ENCODE data around the gene SPRR5. TPM values are rescaled to one million over a fixed set of nuclear protein-coding genes. Genes with fewer than 3 reads are reported as not detected.

SPRR5 gene, protein sequence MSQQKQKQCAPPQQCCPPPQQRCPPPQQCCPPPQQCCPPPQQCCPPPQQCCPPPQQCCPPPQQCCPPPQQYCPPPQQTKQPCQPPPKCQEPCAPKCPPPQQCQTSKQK
- not detected for total RNA-seq

DNA sequence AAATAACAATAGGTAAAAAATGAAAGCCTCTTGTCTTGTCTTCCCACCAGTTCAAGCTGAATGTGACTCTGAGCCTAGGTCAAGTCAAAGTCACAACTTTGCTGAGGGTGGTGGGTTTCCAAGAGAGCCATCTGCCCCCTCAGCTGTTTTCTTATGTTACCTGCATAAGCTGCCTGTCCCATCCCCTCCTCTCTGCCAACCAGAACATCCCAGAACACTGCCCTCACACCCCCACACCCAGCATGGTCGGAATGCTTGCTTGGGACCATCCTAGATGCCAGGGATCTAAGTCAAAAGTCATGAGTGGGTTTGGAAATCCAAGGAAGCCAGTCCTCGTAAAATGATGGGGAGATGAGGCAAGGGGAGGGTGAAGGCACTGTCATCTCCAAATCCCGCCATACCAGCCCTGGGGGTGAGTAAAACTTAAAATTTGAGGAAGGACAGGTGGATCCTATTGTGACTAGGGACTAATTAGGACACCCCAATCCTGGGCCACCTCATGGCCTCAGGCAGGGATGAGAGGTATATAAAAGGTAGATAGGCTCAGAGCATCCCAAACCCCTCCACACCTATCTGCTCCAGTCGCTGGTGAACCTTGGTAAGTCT is at the start of gene SPRR5:
SPRR5 (plus strand) TSS at position 556 of the 606 bp plus-strand sequence. CDS start 1,349 bp downstream, outside the sequence.
- H3K27me3 ChIP-seq (ENCODE audit: insufficient read depth, low read length): no peaks in the 10 kb centered on the region
- no peak within 1 kb of the TSS for H3K4me3 ChIP-seq (ENCODE audit: low read length)
- H3K4me1 ChIP-seq (ENCODE audit: insufficient read depth, low read length): no peaks in the 10 kb centered on the region
- H3K9me3 ChIP-seq (ENCODE audit: low read depth, low read length): no peaks in the 10 kb centered on the region

DNA sequence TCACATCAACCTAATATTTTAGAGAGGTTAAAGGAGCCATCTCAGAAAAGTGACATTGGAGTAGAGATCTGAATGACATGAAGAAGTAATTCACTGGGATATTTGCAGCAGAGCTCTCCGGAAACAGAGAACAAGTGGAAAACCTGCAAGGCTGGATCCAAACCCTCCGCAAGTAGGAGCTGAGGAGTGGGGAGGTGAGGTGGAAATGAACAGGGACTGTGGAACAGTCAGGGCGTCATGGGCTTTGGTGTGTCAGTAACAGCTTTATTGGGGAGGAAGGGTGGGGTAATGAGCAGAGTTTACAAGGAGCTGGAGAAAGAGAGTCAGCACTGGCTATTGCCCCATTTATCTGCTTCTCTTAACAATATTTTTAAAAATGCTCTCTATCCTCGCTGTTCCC is 48.0 kb upstream of the SPRR5 start:
- Histone ChIP-seq H3K4me3 (ENCODE audit: low read length) (no peak overlapping the region), H3K9me3 (ENCODE audit: low read depth, low read length) (no peaks in the 10 kb centered on the region), H3K4me1 (ENCODE audit: insufficient read depth, low read length) (no peaks in the 10 kb centered on the region), H3K27me3 (ENCODE audit: insufficient read depth, low read length) (peaks cover 13% of the 10 kb centered on the region)

DNA sequence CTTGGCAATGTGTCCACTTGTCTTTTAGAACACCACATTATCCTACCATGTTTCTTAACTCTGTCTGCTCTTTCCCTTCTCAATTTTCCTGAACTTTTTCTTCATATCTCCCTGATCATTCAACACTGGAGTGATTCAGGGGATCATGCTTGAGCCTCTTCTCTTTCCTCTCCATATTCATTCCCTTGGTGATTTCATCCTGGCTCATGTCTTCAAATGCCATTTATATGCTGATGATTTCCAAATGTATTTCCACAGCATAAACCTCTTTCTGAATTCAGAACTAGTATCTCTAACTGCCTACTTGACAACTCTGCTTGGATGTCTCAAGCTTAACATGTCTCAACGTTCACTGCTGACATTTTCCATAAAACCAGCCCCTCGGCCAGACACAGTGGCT is 47.1 kb upstream of the SPRR5 start:
- H3K4me1 ChIP-seq (ENCODE audit: insufficient read depth, low read length): no peaks in the 10 kb centered on the region
- no peaks in the 10 kb centered on the region for H3K9me3 ChIP-seq (ENCODE audit: low read depth, low read length)
- peaks cover 9% of the 10 kb centered on the region for H3K27me3 ChIP-seq (ENCODE audit: insufficient read depth, low read length)
- no peak overlapping the region for H3K4me3 ChIP-seq (ENCODE audit: low read length)

DNA sequence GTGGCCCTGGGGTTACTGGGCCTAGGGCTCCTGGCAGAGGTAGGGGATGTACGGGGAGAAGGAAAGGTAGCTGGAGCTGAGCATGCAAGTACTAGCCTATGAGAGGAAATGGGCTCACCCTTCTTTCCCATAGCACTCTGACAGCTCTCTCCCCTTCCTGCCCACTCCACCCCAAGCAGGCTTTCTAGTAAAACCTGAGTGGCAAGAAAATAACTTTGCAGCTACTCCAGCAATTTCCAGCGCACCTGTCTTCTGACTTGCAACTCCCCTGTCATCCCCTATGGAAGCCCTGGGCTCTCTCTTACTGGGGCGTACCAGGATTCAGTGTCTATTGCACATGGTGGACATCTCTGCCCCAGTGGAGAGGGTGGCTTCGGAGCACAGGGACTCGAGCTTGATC is 45.4 kb upstream of the SPRR5 start:
- Histone ChIP-seq H3K4me3 (ENCODE audit: low read length) (no peak overlapping the region), H3K9me3 (ENCODE audit: low read depth, low read length) (no peaks in the 10 kb centered on the region), H3K4me1 (ENCODE audit: insufficient read depth, low read length) (no peaks in the 10 kb centered on the region), H3K27me3 (ENCODE audit: insufficient read depth, low read length) (no peaks in the 10 kb centered on the region)

DNA sequence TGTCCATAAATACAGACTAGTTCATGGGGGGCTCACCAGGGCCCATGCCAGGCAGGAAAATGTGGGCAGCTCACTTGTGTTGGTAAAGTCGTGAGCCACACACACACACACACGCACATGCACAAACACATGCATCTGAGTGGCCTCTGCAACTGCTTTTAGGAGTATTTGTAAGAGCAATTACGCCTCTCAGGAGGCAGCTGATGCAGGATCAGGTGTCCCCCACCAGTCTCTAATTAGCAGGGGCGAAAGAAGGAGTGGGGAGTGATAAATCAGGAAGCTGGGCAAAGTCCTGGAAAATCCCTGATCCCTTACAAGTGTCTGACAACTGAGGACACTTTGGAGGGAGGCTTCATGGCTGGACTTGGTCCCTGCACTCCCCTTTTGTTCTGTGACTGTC is 44.4 kb upstream of the SPRR5 start:
- no peaks in the 10 kb centered on the region for H3K27me3 ChIP-seq (ENCODE audit: insufficient read depth, low read length)
- no peak overlapping the region for H3K4me3 ChIP-seq (ENCODE audit: low read length)
- no peaks in the 10 kb centered on the region for H3K4me1 ChIP-seq (ENCODE audit: insufficient read depth, low read length)
- no peaks in the 10 kb centered on the region for H3K9me3 ChIP-seq (ENCODE audit: low read depth, low read length)

DNA sequence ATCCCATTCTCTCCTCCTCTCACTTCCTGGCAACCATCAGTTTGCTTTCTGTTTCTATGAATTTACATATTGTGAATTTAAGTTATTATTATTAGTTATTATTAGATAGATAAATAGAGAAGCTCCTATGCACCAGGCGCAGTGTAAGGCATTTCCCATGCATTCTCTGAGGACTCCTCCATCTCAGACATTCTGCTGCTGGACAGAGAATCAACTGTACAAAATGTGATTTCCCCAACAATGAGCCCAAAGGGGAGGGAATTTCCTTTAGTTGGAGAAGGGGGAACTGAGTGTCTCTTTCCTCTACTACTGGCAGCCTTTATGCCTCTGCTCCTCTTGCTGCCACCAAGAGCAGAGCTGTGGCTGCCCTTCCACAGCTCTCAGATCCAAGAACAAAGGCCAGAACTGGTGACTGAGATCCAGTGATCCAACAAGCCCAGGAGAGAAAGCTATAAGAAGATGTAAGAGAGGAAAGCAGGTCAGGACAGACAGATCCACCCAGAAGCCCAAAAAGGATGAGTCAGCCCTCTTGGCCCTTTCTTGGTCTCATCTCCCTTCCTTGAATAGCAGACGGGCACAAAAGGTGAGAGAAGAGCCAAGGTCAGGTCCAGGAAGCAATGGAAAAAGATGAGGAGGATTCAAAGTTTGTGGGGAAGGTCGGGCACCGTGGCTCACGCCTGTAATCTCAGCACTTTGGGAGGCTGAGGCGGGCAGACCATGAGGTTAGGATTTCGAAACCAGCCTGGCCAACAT is 42.1 kb upstream of the SPRR5 start:
- H3K4me3 ChIP-seq (ENCODE audit: low read length): no peak overlapping the region
- no peaks in the 10 kb centered on the region for H3K4me1 ChIP-seq (ENCODE audit: insufficient read depth, low read length)
- no peaks in the 10 kb centered on the region for H3K9me3 ChIP-seq (ENCODE audit: low read depth, low read length)
- H3K27me3 ChIP-seq (ENCODE audit: insufficient read depth, low read length): no peaks in the 10 kb centered on the region

DNA sequence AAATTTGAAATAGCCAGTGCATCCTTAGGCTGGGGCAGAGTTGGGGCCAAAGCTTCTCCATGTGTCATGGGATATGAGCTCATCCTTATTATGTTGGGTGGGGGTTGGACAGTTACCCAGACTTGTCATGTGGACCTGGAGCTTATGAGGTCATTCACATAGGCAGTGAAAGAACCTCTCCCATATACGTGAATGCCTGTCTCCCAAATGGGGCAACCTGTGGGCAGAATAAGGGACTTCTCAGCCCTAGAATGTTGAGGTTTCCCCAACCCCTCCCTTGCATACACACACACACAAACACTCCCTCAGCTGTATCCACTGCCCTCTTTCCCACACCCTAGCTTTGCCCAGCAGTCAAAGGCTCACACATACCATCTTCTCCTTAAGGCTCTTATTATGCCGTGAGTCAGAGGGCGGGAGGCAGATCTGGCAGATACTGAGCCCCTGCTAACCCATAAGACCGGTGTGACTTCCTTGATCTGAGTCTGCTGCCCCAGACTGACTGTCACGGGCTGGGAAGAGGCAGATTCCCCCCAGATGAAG is 40.9 kb upstream of the SPRR5 start:
- Histone ChIP-seq H3K27me3 (ENCODE audit: insufficient read depth, low read length) (no peaks in the 10 kb centered on the region), H3K4me3 (ENCODE audit: low read length) (no peak overlapping the region), H3K4me1 (ENCODE audit: insufficient read depth, low read length) (no peaks in the 10 kb centered on the region), H3K9me3 (ENCODE audit: low read depth, low read length) (no peaks in the 10 kb centered on the region)

DNA sequence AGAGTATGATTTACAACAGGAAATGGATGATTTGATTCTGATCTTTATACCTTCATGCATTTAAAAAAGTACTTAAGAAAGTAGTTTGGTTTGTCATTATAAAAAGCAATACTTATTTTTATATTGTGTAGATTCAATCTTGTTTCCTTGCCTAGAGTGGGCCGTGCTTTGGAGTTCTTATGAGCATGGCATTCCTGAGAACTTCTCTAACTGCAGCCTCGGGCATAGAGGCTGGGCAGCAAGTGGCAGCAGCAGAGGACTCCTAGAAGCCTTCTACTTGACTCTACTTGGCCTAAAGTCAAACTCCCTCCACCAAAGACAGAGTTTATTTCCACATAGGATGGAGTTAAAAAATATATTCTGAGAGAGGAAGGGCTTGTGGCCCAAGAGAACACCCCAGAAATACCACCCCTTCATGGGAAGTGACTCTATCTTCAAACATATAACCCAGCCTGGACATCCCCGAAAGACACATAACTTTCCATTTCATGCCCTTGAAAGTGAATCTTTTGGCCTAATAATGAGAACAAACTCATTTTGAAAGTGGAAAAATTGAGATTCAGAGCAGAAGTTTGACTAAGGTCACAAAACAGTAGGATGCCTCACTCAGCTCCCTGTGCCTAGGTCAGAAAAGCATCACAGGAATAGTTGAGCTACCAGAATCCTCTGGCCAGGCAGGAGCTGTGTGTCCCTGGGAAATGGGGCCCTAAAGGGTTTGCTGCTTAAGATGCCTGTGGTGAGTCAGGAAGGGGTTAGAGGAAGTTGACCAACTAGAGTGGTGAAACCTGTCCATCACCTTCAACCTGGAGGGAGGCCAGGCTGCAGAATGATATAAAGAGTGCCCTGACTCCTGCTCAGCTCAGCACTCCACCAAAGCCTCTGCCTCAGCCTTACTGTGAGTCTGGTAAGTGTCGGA is 39.1 kb upstream of the SPRR5 start, which contains the start of gene IVL:
IVL (plus strand) TSS at position 861 of the 916 bp plus-strand sequence. CDS start 1,252 bp downstream, outside the sequence.
- no peaks in the 10 kb centered on the region for H3K9me3 ChIP-seq (ENCODE audit: low read depth, low read length)
- H3K27me3 ChIP-seq (ENCODE audit: insufficient read depth, low read length): no peaks in the 10 kb centered on the region
- no peaks in the 10 kb centered on the region for H3K4me1 ChIP-seq (ENCODE audit: insufficient read depth, low read length)
- no peak within 1 kb of the TSS for H3K4me3 ChIP-seq (ENCODE audit: low read length)

DNA sequence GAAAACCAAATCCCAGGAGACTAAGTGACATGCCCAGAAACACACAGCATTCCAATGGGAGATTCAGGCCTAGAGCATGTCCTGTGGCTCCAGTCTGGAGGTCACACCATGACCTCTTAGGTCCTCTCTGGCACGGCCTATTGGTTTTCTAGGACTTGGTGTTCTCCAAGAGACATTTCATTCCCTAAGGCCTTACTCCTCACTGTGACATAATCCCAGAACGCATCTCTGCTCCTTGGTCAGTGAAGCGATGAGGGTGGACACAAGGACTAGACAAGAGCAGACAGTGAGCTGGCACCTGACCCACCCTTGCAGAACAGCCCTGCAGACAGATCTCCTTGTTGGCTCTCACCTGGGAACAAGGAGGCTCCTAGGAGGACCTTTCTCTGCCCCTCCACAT is 37.8 kb upstream of the SPRR5 start:
- H3K4me1 ChIP-seq (ENCODE audit: insufficient read depth, low read length): no peaks in the 10 kb centered on the region
- H3K4me3 ChIP-seq (ENCODE audit: low read length): no peak overlapping the region
- H3K27me3 ChIP-seq (ENCODE audit: insufficient read depth, low read length): peaks cover 5% of the 10 kb centered on the region
- H3K9me3 ChIP-seq (ENCODE audit: low read depth, low read length): no peaks in the 10 kb centered on the region

DNA sequence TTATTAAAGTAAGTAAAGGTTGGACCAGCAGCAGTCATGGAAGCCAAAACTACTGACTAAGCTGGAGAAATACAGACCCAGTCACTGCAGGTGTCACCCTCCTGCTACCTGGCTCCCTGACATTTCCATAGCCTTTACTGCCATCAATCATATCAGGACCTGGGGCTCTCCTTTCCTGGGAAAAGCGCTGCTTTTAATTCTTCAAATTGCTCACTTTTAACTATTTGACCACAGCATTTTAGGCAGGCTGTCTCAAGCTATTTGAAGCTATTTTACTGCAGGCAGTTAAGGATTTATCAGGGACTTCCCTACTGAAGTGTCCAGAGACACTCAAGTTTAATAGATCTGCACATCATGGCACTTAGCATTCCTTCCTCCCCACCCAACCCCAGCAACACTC is 34.5 kb upstream of the SPRR5 start:
- no peaks in the 10 kb centered on the region for H3K9me3 ChIP-seq (ENCODE audit: low read depth, low read length)
- no peaks in the 10 kb centered on the region for H3K4me1 ChIP-seq (ENCODE audit: insufficient read depth, low read length)
- peaks cover 12% of the 10 kb centered on the region for H3K27me3 ChIP-seq (ENCODE audit: insufficient read depth, low read length)
- no peak overlapping the region for H3K4me3 ChIP-seq (ENCODE audit: low read length)

DNA sequence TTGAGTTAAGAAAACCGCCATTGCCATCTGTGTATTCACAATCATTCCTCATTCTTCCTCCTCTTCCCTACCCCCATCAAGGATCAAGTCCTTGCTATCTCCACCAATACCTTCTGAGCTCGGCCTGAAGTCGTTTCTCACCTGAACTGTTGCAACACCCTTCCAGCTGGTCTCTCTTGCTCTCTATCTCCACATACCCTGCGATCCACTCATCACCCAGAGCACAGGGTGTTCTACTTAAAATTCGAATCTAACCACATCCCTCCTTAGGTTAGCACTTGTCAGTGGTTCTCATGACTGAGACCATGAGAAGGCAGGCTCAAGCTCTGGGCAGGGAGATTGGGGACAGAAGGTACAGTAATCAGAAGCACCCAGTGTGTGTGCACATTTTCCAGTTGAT is 34.1 kb upstream of the SPRR5 start:
- H3K27me3 ChIP-seq (ENCODE audit: insufficient read depth, low read length): peaks cover 14% of the 10 kb centered on the region
- no peak overlapping the region for H3K4me3 ChIP-seq (ENCODE audit: low read length)
- no peaks in the 10 kb centered on the region for H3K9me3 ChIP-seq (ENCODE audit: low read depth, low read length)
- no peaks in the 10 kb centered on the region for H3K4me1 ChIP-seq (ENCODE audit: insufficient read depth, low read length)

DNA sequence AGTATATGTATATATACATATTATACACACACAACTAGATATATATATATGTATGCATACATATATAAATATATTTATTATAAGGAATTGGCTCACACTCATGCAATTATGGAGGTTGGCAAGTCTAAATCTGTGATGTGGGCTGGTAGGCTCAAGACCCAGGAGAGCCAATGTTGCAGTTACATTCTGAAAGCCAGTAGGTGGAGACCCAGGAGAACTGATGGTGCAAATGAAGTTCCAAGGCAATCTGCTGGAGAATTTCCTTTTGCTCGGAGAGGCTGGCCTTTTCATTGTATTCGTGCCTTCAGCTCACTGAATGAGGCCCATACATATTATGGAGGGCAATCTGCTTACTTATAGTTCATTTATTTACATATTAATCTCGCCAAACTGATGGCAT is 29.2 kb upstream of the SPRR5 start:
- Histone ChIP-seq H3K27me3 (ENCODE audit: insufficient read depth, low read length) (peaks cover 18% of the 10 kb centered on the region), H3K4me1 (ENCODE audit: insufficient read depth, low read length) (no peaks in the 10 kb centered on the region), H3K4me3 (ENCODE audit: low read length) (no peak overlapping the region), H3K9me3 (ENCODE audit: low read depth, low read length) (no peaks in the 10 kb centered on the region)

DNA sequence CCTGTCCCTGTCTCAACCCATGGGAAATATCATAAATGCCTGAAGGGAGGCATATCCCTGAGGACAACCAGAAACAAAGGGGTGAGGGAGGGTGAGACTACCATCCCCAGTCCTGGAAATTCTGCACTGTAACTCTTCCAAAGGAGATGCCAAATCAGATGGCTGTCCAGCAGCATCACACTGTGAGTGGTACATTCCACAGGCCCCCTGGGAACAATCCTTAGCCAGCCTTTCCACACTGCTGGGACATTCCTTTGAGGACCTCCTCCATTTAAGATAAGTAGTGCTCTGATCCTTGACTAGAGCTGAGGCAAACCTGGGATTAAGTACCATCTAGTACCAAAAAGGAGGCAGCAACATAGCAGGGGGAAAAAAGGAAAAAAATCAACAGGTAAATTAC is 27.9 kb upstream of the SPRR5 start:
- Histone ChIP-seq H3K27me3 (ENCODE audit: insufficient read depth, low read length) (peaks cover 13% of the 10 kb centered on the region), H3K9me3 (ENCODE audit: low read depth, low read length) (no peaks in the 10 kb centered on the region), H3K4me1 (ENCODE audit: insufficient read depth, low read length) (no peaks in the 10 kb centered on the region), H3K4me3 (ENCODE audit: low read length) (no peak overlapping the region)

DNA sequence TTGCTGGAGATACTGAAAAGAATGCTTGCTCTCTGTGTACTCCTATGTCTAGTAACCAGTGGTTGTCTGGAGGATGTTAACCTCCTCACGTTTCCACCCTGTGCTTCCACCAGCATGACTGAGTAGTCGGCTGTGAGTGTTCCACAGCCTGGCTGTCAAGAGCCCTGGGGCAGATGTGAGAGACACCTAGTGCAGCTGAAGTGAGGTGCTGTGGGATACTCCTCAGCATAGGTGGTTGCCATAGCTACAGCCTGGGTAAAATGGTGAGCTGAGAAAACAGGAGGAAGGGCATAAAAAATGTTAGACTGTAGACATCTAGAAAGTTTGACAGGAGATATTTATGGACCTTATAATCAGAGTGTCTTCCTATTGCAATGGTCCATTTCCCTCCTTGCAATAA is 22.8 kb upstream of the SPRR5 start:
- Histone ChIP-seq H3K4me3 (ENCODE audit: low read length) (no peak overlapping the region), H3K27me3 (ENCODE audit: insufficient read depth, low read length) (peaks cover 5% of the 10 kb centered on the region), H3K9me3 (ENCODE audit: low read depth, low read length) (no peaks in the 10 kb centered on the region), H3K4me1 (ENCODE audit: insufficient read depth, low read length) (no peaks in the 10 kb centered on the region)

DNA sequence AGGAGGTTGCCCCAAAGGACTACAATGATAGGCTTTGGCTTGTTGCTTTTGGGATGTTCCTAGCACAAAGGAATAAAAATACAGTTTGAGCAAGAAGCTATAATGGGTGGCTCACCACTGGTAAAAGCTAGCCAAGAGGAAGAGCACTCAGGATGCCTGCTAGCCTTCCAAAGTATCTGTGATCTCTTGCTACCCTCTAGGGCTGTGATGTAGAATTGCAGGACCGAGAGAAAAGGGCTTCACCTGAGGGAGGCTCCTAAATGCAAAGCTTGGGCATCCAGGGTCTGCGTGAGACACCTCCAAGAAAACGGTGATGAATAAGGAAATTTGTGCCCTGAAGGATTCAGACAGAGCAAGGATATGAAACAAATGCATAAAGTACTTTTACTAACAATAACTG is 20.9 kb upstream of the SPRR5 start:
- no peaks in the 10 kb centered on the region for H3K4me1 ChIP-seq (ENCODE audit: insufficient read depth, low read length)
- H3K9me3 ChIP-seq (ENCODE audit: low read depth, low read length): no peaks in the 10 kb centered on the region
- no peak overlapping the region for H3K4me3 ChIP-seq (ENCODE audit: low read length)
- H3K27me3 ChIP-seq (ENCODE audit: insufficient read depth, low read length): peaks cover 8% of the 10 kb centered on the region
